ENCODE data around the gene TANC1.

DNA sequence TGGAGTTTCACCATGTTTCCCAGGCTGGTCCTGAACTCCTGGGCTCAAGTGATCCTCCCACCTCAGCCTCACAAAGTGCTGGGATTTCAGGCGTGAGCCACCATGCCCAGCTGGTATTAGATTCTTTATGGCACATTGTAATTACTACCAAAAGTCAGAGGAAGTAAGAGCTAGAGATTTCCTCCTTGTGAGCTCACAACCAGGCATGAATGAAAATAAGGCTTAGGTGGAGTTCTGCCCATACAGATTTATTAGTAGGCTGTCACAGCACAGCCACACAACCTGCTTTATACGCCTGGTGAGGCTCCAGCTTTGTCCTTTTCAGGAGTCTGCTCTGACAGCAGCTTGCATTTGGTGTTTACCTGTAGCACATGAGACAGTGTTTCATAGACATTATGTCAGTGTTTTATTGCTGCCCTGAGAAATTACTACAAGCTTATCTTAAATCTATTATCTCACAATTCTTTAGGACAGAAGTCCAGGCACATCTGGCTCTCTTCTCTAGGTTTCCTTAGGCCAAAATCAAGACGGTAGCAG lies 156.6 kb downstream of the TANC1 start:
- no peak for TF ChIP-seq CTCF (IDR thresholded peaks at IDR 0.05)
- no peak for TF ChIP-seq POLR2A (IDR thresholded peaks at IDR 0.05)

Measured in testis (tissue), 2 donors.